SK-N-DZ (cell line): ENCODE measurements around the gene GRM8.
A peak's percentile ranks its signal among the peaks of the same experiment; 100 is the strongest.

Source experiments
- DNase-seq: peaks from one replicate; pipeline ENCODE4 v3.0.0-alpha.2; 2015; ENCODE audit warnings: low spot score

The GRM8 gene

GRCh38 chr7:126533715-126534114, 719.0 kb downstream of the GRM8 start:
- DNase-seq: no peak

- no peak for DNase-seq
Observed at GRCh38 chr7:126529833-126530232, 722.9 kb downstream of the GRM8 start.

- no peak for DNase-seq
Observed at GRCh38 chr7:126529254-126529653, 723.5 kb downstream of the GRM8 start.

- no peak for DNase-seq
Observed at GRCh38 chr7:126525906-126526305, 726.8 kb downstream of the GRM8 start.

GRCh38 chr7:126524967-126525366, 727.8 kb downstream of the GRM8 start:
- no peak for DNase-seq

DNA sequence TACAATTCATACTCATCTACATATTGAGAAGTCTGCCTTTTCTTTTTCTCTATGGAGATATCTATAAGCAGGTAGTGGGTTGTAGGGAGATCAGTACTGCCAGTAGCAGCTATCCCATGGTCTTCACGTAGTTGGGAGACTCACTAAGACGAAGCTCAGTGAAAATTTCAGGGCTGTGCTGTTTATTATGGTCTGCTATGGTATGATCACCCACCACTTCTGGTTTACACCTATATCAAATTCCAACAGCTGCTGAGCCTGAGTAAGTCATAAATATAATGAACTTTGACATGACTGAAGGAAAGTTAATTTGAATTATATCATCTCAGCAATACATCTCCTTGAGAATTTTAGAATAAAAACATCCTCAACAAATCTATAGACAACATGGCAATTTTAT, 741.7 kb downstream of the GRM8 start:
- no peak for DNase-seq

DNA sequence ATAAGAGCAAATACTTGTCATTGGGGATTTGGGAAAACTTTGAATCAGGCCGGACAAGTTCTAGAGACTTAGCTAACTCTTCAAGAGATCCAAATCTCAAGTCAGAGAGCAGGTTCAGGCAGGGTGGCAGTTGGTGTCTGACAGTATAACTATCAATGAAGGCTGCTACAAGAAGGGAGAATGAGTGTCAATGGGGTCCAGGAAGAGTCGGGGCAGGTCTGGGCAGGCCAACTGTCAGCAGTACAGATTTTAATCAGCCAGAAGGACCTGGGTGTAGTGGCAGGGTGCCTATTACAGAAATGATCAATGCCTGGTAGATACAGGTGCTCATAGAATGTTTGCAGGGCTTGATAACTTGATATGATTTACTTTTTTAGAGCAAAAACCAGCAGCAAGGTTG, 751.1 kb downstream of the GRM8 start:
- no peak for DNase-seq

- no peak for DNase-seq
Observed at GRCh38 chr7:126499481-126499880, 753.3 kb downstream of the GRM8 start.

GRCh38 chr7:126495733-126496132, 757.0 kb downstream of the GRM8 start:
- no peak for DNase-seq

GRCh38 chr7:126495001-126495400, 757.7 kb downstream of the GRM8 start:
- no peak for DNase-seq

DNA sequence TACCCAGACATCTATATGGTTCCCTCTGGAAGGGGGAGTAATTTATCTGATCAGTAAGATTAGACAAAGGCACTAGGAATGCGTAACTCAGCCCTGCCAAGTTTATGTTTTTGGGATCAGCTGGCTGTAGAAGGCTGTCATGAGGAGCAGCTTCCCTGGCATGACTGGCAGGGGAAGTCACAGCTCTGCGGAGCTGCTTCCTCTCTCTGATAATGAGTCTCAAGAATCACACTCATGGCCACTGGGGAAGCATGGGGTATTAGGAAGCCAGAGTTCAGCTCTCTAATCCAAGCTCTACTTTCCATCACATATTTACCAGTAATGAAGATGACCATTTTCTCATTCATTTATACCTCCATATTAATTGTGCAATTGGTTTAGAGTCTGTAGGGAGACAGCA, 758.9 kb downstream of the GRM8 start:
- DNase-seq: no peak

- DNase-seq: no peak
Observed at GRCh38 chr7:126489874-126490273, 762.9 kb downstream of the GRM8 start.

- DNase-seq: no peak
Observed at GRCh38 chr7:126487728-126488442, 764.9 kb downstream of the GRM8 start.

DNA sequence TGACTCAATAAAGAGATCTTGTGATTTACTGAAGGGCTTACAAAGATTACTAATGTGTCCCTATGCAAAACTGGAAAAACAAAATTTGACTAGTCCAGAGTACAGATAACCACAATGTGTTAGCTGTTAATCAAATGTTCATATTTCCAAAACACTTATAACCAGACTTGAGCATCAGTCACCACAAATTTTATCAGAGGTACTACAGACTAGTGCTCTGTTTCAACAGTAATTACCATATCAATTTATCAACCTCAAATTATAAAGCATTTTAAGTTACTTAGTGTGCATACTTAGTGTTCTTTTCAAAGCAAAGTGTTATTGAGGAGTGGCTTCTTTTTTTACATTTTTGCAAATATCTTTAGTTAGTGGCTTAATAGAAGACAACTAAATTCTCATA, 765.9 kb downstream of the GRM8 start:
- DNase-seq: peak; percentile 67

DNA sequence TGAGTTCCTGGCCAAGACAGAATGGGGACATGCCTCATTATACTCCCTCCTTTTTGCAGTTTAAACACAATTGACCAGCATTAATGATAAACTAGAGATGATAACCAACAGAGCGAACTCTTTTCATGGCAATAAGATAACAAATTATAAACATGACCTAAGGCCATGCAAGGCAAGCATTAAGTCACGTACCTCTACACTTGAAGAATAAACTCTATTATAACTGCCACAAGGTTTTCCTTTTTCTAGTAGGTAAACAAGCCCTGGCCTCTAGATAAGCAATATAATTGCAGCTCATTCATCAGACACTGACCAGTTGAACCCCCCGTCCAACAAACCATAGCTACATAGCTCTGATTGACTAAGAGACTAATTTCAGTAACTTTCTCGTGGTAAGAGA, 767.0 kb downstream of the GRM8 start:
- DNase-seq: no peak

DNA sequence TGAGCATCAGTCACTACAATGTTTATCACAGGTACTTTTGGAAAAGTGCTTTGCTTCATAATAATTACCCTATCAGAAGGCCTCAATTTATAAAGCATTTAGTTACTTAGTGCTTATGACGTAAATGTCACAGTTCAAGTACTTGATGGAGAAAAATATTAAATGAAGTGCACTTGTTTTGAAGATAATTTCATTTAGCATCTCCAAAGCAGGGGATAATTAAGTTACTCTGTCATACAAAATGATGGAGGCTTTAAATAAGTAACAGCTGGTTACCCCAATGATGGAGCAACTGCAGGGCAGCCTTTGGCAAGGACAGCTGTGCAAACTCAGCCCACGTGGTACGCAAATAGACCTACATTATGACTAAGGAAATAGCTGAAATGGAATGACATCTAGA, 768.8 kb downstream of the GRM8 start:
- DNase-seq: peak; percentile 99

- DNase-seq: no peak
Observed at GRCh38 chr7:126472825-126473224, 779.9 kb downstream of the GRM8 start.

DNA sequence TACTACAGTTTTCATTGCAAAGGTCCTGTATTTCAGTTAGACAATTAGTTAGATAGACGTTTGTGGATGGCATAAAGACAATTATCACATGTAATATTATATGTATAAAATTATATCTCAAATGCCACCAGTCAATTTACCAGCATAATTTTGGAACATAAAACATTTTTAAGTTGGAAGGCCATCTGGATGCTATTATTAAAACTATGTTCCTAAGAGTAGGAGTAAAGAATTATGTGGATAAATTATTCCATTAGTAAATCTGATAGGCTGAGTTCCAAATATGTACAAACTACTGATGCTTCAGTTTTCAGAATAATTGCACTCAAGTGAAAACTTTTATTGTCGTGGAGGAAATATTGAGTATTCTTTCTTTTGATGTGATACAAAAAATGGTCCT, 790.3 kb downstream of the GRM8 start:
- DNase-seq: no peak

GRCh38 chr7:126460664-126461063, 792.1 kb downstream of the GRM8 start:
- no peak for DNase-seq

DNA sequence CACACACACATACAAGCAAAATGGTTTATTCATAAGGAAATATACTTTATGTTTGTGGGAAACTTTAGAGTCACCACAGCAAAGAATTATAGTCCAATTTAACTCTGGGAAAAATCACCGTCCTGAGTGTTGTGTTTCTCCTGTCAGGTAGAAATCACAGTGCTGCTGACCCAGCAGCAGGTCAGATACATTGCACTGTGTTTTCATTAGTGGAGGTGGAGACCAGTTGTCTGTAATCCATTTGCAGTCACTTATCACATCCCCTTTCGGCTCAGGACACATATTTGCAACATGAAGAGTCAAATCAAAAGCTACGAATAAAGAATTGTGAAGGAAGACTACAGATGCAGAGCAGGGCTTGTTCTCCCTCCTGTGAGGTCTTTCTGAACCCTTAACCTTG, 799.6 kb downstream of the GRM8 start:
- DNase-seq: no peak

- DNase-seq: no peak
Observed at GRCh38 chr7:126450269-126450671, 802.5 kb downstream of the GRM8 start.

GRCh38 chr7:126449611-126450268, 803.0 kb downstream of the GRM8 start:
- no peak for DNase-seq

- DNase-seq: no peak
Observed at GRCh38 chr7:126447984-126448383, 804.8 kb downstream of the GRM8 start.

- no peak for DNase-seq
Observed at GRCh38 chr7:126445991-126446390, 806.8 kb downstream of the GRM8 start.
